Measurements from ENCODE around the gene ACOX2.

The ACOX2 gene

GRCh38 chr3:58470363-58471024 lies 66.5 kb downstream of the ACOX2 start:
- no peak for DNase-seq

GRCh38 chr3:58469096-58469495 lies 67.9 kb downstream of the ACOX2 start:
- DNase-seq: no peak

GRCh38 chr3:58466899-58467563 lies 70.0 kb downstream of the ACOX2 start:
- DNase-seq: no peak

GRCh38 chr3:58464866-58465265 lies 72.1 kb downstream of the ACOX2 start:
- DNase-seq: no peak

- no peak for DNase-seq
Measured at GRCh38 chr3:58463942-58464271, 73.1 kb downstream of the ACOX2 start.

GRCh38 chr3:58463181-58463941 lies 73.6 kb downstream of the ACOX2 start:
- peak; percentile 11 to 42 for DNase-seq

- DNase-seq: no peak
Measured at GRCh38 chr3:58462829-58463180, 74.2 kb downstream of the ACOX2 start.

GRCh38 chr3:58459160-58459559 lies 77.8 kb downstream of the ACOX2 start:
- no peak for DNase-seq

All from NCI-H1930 (cell line).